Central memory CD8-positive, alpha-beta T cell (primary cell): ENCODE measurements around the gene SP140.
A peak's percentile ranks its signal among the peaks of the same experiment; 100 is the strongest.

Source experiments
- ATAC-seq: fragments of 150-1000 bp; cut with Tn5 transposase; replicated peaks from 2 replicates; pipeline ENCODE4 v1.10.0; 2022; ENCODE audit warnings: mild to moderate bottlenecking, moderate FRiP score, moderate number of reproducible peaks; ENCODE audit not compliant: poor library complexity, severe bottlenecking; ENCODE audit errors: extremely low read depth
- DNase-seq, 2 donors: peaks; one replicate each; pipeline ENCODE4 v3.0.0; 2021; ENCODE audit warnings: low spot score in 2 of 2
- H3K27ac Mint-ChIP-seq: one replicate; pipeline ENCODE4 v1.8.0; 2022; ENCODE audit warnings: low read depth, mild to moderate bottlenecking, moderate library complexity, mixed read lengths
- H3K27me3 Mint-ChIP-seq: one replicate; pipeline ENCODE4 v1.8.0; 2022; ENCODE audit warnings: mixed read lengths
- H3K36me3 Mint-ChIP-seq: one replicate; pipeline ENCODE4 v1.8.0; 2022; ENCODE audit warnings: mild to moderate bottlenecking, moderate library complexity, mixed read lengths; ENCODE audit not compliant: insufficient read depth
- H3K4me1 Mint-ChIP-seq: one replicate; pipeline ENCODE4 v1.8.0; 2022; ENCODE audit warnings: mixed read lengths
- H3K4me3 Mint-ChIP-seq: one replicate; pipeline ENCODE4 v1.8.0; 2022; ENCODE audit warnings: mild to moderate bottlenecking, moderate library complexity, mixed read lengths
- H3K9me3 Mint-ChIP-seq: one replicate; pipeline ENCODE4 v1.8.0; 2022; ENCODE audit warnings: mixed read lengths

SP140 gene

GRCh38 chr2:230346921-230347533 is 121.5 kb downstream of the SP140 start:
- Mint-ChIP-seq H3K4me1 (peaks cover 84% of the 10 kb centered on the region), H3K27ac (peak overlapping the region; percentile 86), H3K36me3 (peaks cover 23% of the 10 kb centered on the region), H3K9me3 (peaks cover 13% of the 10 kb centered on the region), H3K4me3 (no peak overlapping the region), H3K27me3 (no peaks in the 10 kb centered on the region)
- DNase-seq (no peak), ATAC-seq (no peak)

- peak overlapping the region; percentile 39 for H3K4me3 Mint-ChIP-seq
- H3K27me3 Mint-ChIP-seq = no peaks in the 10 kb centered on the region
- DNase-seq = no peak
- peaks cover 80% of the 10 kb centered on the region for H3K4me1 Mint-ChIP-seq
- peaks cover 13% of the 10 kb centered on the region for H3K9me3 Mint-ChIP-seq
- peaks cover 16% of the 10 kb centered on the region for H3K36me3 Mint-ChIP-seq
- no peak for ATAC-seq
- peak overlapping the region; percentile 90 for H3K27ac Mint-ChIP-seq
Measured at GRCh38 chr2:230347659-230348305, 122.2 kb downstream of the SP140 start.

GRCh38 chr2:230348787-230349186 is 123.3 kb downstream of the SP140 start:
- H3K9me3 Mint-ChIP-seq = peaks cover 13% of the 10 kb centered on the region
- DNase-seq = no peak
- no peaks in the 10 kb centered on the region for H3K27me3 Mint-ChIP-seq
- peak overlapping the region; percentile 90 for H3K27ac Mint-ChIP-seq
- H3K36me3 Mint-ChIP-seq = peaks cover 16% of the 10 kb centered on the region
- H3K4me1 Mint-ChIP-seq = peaks cover 71% of the 10 kb centered on the region
- no peak for ATAC-seq
- no peak overlapping the region for H3K4me3 Mint-ChIP-seq

- DNase-seq (no peak), ATAC-seq (no peak)
- no peak overlapping the region for H3K27ac Mint-ChIP-seq
- peaks cover 21% of the 10 kb centered on the region for H3K36me3 Mint-ChIP-seq
- H3K4me1 Mint-ChIP-seq = peaks cover 35% of the 10 kb centered on the region
- no peaks in the 10 kb centered on the region for H3K27me3 Mint-ChIP-seq
- no peak overlapping the region for H3K4me3 Mint-ChIP-seq
- no peaks in the 10 kb centered on the region for H3K9me3 Mint-ChIP-seq
Measured at GRCh38 chr2:230356084-230356483, 130.5 kb downstream of the SP140 start.

- ATAC-seq (no peak), DNase-seq (no peak)
- Mint-ChIP-seq H3K4me1 (peaks cover 46% of the 10 kb centered on the region), H3K27ac (no peak overlapping the region), H3K36me3 (peaks cover 28% of the 10 kb centered on the region), H3K27me3 (no peaks in the 10 kb centered on the region), H3K4me3 (no peak overlapping the region), H3K9me3 (no peaks in the 10 kb centered on the region)
Measured at GRCh38 chr2:230358305-230358704, 132.8 kb downstream of the SP140 start.

- H3K9me3 Mint-ChIP-seq = no peaks in the 10 kb centered on the region
- no peak overlapping the region for H3K4me3 Mint-ChIP-seq
- peaks cover 43% of the 10 kb centered on the region for H3K4me1 Mint-ChIP-seq
- peak overlapping the region; percentile 12 for H3K27ac Mint-ChIP-seq
- no peak for DNase-seq
- no peak for ATAC-seq
- no peaks in the 10 kb centered on the region for H3K27me3 Mint-ChIP-seq
- peaks cover 32% of the 10 kb centered on the region for H3K36me3 Mint-ChIP-seq
Measured at GRCh38 chr2:230360028-230360427, 134.5 kb downstream of the SP140 start.

- Mint-ChIP-seq H3K27me3 (no peaks in the 10 kb centered on the region), H3K4me1 (peaks cover 42% of the 10 kb centered on the region), H3K4me3 (peak overlapping the region; percentile 1), H3K27ac (peak overlapping the region; percentile 64), H3K36me3 (peaks cover 38% of the 10 kb centered on the region), H3K9me3 (no peaks in the 10 kb centered on the region)
- DNase-seq (no peak), ATAC-seq (no peak)
Measured at GRCh38 chr2:230362030-230362691, 136.6 kb downstream of the SP140 start.
